ENCODE results near the gene MINAR2.

DNA sequence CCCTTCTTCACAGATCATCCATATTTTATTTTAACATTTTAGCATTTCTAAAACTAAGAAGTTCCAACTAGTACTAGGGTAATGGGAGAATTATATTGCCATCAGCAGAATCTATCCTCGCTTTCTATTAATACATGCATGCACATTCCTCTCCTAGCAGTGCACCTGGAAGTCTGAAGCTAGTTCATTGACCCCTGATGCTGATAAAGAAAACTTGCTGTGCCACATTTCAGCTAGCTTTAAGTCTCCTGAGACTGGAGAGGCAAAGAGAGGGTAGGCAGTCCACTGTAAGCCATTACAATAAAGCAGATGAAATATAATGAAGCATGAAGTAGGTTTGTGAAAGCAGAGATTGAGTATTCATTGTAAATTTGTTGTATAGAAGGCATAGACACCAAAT lies 15.8 kb downstream of the MINAR2 start:
- TF ChIP-seq, protein P1, sequence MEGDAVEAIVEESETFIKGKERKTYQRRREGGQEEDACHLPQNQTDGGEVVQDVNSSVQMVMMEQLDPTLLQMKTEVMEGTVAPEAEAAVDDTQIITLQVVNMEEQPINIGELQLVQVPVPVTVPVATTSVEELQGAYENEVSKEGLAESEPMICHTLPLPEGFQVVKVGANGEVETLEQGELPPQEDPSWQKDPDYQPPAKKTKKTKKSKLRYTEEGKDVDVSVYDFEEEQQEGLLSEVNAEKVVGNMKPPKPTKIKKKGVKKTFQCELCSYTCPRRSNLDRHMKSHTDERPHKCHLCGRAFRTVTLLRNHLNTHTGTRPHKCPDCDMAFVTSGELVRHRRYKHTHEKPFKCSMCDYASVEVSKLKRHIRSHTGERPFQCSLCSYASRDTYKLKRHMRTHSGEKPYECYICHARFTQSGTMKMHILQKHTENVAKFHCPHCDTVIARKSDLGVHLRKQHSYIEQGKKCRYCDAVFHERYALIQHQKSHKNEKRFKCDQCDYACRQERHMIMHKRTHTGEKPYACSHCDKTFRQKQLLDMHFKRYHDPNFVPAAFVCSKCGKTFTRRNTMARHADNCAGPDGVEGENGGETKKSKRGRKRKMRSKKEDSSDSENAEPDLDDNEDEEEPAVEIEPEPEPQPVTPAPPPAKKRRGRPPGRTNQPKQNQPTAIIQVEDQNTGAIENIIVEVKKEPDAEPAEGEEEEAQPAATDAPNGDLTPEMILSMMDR (IDR thresholded peaks at IDR 0.05) = no peak
- no peak for TF ChIP-seq POLR2A (IDR thresholded peaks at IDR 0.05)

All from vagina (tissue), 2 donors.